ENCODE data around the gene PATZ1. TPM values are rescaled to one million over a fixed set of nuclear protein-coding genes. Genes with fewer than 3 reads are reported as not detected.
"Not testable (repeated sequence)": the region's sequence is repeated elsewhere in the genome, so short reads cannot be mapped to it uniquely, and the experiment has no call there.

The PATZ1 gene
- total RNA-seq (2021) (53.4 and 58.5 TPM in 2 replicates), Bru-seq, nascent RNA (percentile 85 among the genes with signal in this experiment), BruChase-seq, experiment 1, labeled RNA remaining after a 2-hour chase (percentile 88 among the genes with signal in this experiment), BruChase-seq, experiment 2, labeled RNA remaining after a 6-hour chase (percentile 75 among the genes with signal in this experiment)
- long read RNA-seq, transcript PATZ1-203 (4 exons, 3,638 nt), result major isoform, 25 of 60 reads
- long read RNA-seq, transcript PATZ1-201 (3 exons, 2,516 nt), result minor isoform, 12 of 60 reads
- long read RNA-seq, transcript PATZ1-204 (5 exons, 3,711 nt), result minor isoform, 8 of 60 reads
- long read RNA-seq, partial matches to known transcripts, result 4 of 60 reads
- long read RNA-seq, other reads (novel, unspliced or antisense), result 10 of 60 reads

DNA sequence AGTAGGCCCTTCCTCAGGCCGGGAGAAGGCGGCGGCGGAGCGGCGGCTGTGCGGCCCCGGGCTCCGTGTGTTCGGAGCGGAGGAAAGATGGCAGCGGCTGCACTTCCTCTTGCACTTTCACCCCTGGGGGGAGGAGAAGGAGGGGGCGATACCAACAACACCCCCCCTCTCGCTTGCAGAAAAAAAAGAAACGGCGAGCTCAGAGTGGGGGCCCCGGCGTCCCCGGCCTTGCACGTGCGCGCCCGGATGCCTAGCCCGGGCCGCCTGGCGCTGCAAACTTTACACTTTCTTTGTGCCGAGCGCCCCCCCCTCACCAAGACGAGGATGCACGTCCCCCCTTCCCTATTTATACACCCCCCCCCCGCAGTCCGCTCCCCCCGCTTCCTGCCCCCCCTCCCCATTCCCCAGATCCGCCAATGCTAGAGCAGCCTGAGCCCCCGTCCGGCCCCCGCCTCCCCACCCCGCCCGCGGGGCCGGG is at the start of gene PATZ1:
PATZ1 (minus strand) TSS at position 92 of the 478 bp plus-strand sequence. CDS start 744 bp downstream, outside the sequence.
- POLR2A ChIA-PET (ENCODE audit: low non-redundant PET), result interaction anchor here (0.6 to 1.3 kb wide), 2 partner anchors 53 to 56 kb away, joined by 4 read pairs; partner anchors contain the start of gene DRG1
- intact Hi-C loops (cut with micrococcal nuclease; ENCODE audit: unreplicated experiment), result no loop called here
- no peaks in the 10 kb centered on the region for H3K9me3 ChIP-seq (ENCODE audit: low read depth, low read length, poor library complexity, severe bottlenecking)
- CTCF ChIA-PET, result interaction anchor here (0.6 kb wide), 1 partner anchor 472 kb away, joined by 8 read pairs; no protein-coding TSS in a partner anchor
- peaks cover 32% of the 10 kb centered on the region for H3K4me1 ChIP-seq (ENCODE audit: insufficient read depth, low read length, poor library complexity, severe bottlenecking)
- H3K36me3 ChIP-seq (ENCODE audit: insufficient read depth, low read length, poor library complexity, severe bottlenecking), result peaks cover 14% of the 10 kb centered on the region
- no TSS peak for BruUV-seq (replicated peaks)
- H3K4me3 ChIP-seq (ENCODE audit: low read depth, low read length, poor library complexity, severe bottlenecking), result peak within 1 kb of the TSS; percentile 64
- H3K27me3 ChIP-seq (replicated peaks; ENCODE audit: insufficient read depth, low read depth, low read length, poor library complexity), result no peaks in the 10 kb centered on the region
- no peak for TF ChIP-seq EZH2 (IDR thresholded peaks at IDR 0.05; ENCODE audit: borderline replicate concordance, low read depth, low read length, poor library complexity, severe bottlenecking)
- TF ChIP-seq, protein P1, sequence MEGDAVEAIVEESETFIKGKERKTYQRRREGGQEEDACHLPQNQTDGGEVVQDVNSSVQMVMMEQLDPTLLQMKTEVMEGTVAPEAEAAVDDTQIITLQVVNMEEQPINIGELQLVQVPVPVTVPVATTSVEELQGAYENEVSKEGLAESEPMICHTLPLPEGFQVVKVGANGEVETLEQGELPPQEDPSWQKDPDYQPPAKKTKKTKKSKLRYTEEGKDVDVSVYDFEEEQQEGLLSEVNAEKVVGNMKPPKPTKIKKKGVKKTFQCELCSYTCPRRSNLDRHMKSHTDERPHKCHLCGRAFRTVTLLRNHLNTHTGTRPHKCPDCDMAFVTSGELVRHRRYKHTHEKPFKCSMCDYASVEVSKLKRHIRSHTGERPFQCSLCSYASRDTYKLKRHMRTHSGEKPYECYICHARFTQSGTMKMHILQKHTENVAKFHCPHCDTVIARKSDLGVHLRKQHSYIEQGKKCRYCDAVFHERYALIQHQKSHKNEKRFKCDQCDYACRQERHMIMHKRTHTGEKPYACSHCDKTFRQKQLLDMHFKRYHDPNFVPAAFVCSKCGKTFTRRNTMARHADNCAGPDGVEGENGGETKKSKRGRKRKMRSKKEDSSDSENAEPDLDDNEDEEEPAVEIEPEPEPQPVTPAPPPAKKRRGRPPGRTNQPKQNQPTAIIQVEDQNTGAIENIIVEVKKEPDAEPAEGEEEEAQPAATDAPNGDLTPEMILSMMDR (conservative IDR thresholded peaks at IDR 0.05; ENCODE audit: low read depth, low read length), result no peak
- DNase-seq (ENCODE audit: low spot score), result peak; percentile 93
- peak within 1 kb of the TSS; percentile 90 for H3K27ac ChIP-seq (ENCODE audit: low read depth, low read length, poor library complexity, severe bottlenecking)

GRCh38 chr22:31394326-31394725 is 48.2 kb upstream of the PATZ1 start:
- no TSS peak for BruUV-seq (replicated peaks)
- Histone ChIP-seq H3K4me3 (ENCODE audit: low read depth, low read length, poor library complexity, severe bottlenecking) (no peak overlapping the region), H3K27ac (ENCODE audit: low read depth, low read length, poor library complexity, severe bottlenecking) (no peak overlapping the region), H3K4me1 (ENCODE audit: insufficient read depth, low read length, poor library complexity, severe bottlenecking) (no peaks in the 10 kb centered on the region), H3K9me3 (ENCODE audit: low read depth, low read length, poor library complexity, severe bottlenecking) (no peaks in the 10 kb centered on the region), H3K27me3 (replicated peaks; ENCODE audit: insufficient read depth, low read depth, low read length, poor library complexity) (no peaks in the 10 kb centered on the region), H3K36me3 (ENCODE audit: insufficient read depth, low read length, poor library complexity, severe bottlenecking) (no peaks in the 10 kb centered on the region)
- ChIA-PET CTCF (no interaction called here), POLR2A (ENCODE audit: low non-redundant PET) (no interaction called here)
- intact Hi-C loops (cut with micrococcal nuclease; ENCODE audit: unreplicated experiment), result no loop called here
- TF ChIP-seq, protein P1 (conservative IDR thresholded peaks at IDR 0.05; ENCODE audit: low read depth, low read length), result no peak
- TF ChIP-seq EZH2 (IDR thresholded peaks at IDR 0.05; ENCODE audit: borderline replicate concordance, low read depth, low read length, poor library complexity, severe bottlenecking), result no peak
- no peak for DNase-seq (ENCODE audit: low spot score)

DNA sequence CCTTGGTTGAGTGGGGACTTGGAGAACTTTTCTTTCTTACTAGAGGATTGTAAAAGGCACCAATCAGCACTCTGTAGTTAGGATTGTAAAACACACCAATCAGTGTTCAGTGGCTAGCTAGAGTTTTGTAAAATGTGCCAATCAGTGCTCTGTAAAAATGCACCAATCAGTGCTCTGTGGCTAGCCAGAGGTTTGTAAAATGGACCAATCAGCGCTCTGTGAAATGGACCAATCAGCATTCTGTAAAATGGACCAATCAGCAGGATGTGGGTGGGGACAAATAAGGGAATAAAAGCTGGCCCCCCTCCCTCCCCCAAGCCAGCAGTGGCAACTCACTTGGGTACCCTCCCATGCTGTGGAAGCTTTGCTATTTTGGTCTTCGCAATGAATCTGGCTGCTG is 47.7 kb upstream of the PATZ1 start:
- H3K4me1 ChIP-seq (ENCODE audit: insufficient read depth, low read length, poor library complexity, severe bottlenecking), result no peaks in the 10 kb centered on the region
- H3K9me3 ChIP-seq (ENCODE audit: low read depth, low read length, poor library complexity, severe bottlenecking), result no peaks in the 10 kb centered on the region
- ChIA-PET POLR2A (ENCODE audit: low non-redundant PET) (no interaction called here), CTCF (no interaction called here)
- DNase-seq (ENCODE audit: low spot score), result no peak
- no peak overlapping the region for H3K4me3 ChIP-seq (ENCODE audit: low read depth, low read length, poor library complexity, severe bottlenecking)
- intact Hi-C loops (cut with micrococcal nuclease; ENCODE audit: unreplicated experiment), result no loop called here
- H3K27me3 ChIP-seq (replicated peaks; ENCODE audit: insufficient read depth, low read depth, low read length, poor library complexity), result no peaks in the 10 kb centered on the region
- no TSS peak for BruUV-seq (replicated peaks)
- no peaks in the 10 kb centered on the region for H3K36me3 ChIP-seq (ENCODE audit: insufficient read depth, low read length, poor library complexity, severe bottlenecking)
- no peak for TF ChIP-seq EZH2 (IDR thresholded peaks at IDR 0.05; ENCODE audit: borderline replicate concordance, low read depth, low read length, poor library complexity, severe bottlenecking)
- TF ChIP-seq, protein P1 (conservative IDR thresholded peaks at IDR 0.05; ENCODE audit: low read depth, low read length), result no peak
- H3K27ac ChIP-seq (ENCODE audit: low read depth, low read length, poor library complexity, severe bottlenecking), result no peak overlapping the region

DNA sequence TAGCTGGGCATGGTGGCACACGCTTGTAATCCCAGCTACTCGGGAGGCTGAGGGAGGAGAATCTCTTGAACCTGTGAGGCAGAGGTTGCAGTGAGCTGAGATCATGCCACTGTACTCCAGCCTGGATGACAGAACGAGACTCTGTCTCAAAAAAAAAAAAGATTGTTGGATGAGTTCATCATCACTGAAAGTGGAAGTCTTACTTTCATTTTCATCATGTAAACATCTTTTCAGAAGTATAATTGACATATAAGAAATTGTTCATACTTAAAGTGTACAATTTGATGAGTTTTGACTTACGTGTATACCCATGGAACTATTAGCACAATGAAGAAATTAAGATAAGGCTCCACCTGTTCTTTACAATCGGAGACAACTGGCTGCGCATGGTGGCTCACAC is 32.5 kb upstream of the PATZ1 start:
- BruUV-seq (replicated peaks); H3K4me1 ChIP-seq (ENCODE audit: insufficient read depth, low read length, poor library complexity, severe bottlenecking); H3K27ac ChIP-seq (ENCODE audit: low read depth, low read length, poor library complexity, severe bottlenecking); H3K9me3 ChIP-seq (ENCODE audit: low read depth, low read length, poor library complexity, severe bottlenecking); DNase-seq (ENCODE audit: low spot score); intact Hi-C loops (cut with micrococcal nuclease; ENCODE audit: unreplicated experiment); H3K4me3 ChIP-seq (ENCODE audit: low read depth, low read length, poor library complexity, severe bottlenecking); H3K27me3 ChIP-seq (replicated peaks; ENCODE audit: insufficient read depth, low read depth, low read length, poor library complexity); H3K36me3 ChIP-seq (ENCODE audit: insufficient read depth, low read length, poor library complexity, severe bottlenecking): not testable (repeated sequence)
- POLR2A ChIA-PET (ENCODE audit: low non-redundant PET), result interaction anchor here (0.7 kb wide), 1 partner anchor 9 kb away, joined by 5 read pairs; no protein-coding TSS in a partner anchor
- CTCF ChIA-PET, result interaction anchor here (0.6 kb wide), 1 partner anchor 11 kb away, joined by 4 read pairs; no protein-coding TSS in a partner anchor

Data from A673 (cell line).